Measurements from ENCODE around the gene GMNC. TPM values are rescaled to one million over a fixed set of nuclear protein-coding genes. Genes with fewer than 3 reads are reported as not detected.

Gene GMNC
- total RNA-seq, 1 donor from 2014 or later, result 0.62 TPM

DNA sequence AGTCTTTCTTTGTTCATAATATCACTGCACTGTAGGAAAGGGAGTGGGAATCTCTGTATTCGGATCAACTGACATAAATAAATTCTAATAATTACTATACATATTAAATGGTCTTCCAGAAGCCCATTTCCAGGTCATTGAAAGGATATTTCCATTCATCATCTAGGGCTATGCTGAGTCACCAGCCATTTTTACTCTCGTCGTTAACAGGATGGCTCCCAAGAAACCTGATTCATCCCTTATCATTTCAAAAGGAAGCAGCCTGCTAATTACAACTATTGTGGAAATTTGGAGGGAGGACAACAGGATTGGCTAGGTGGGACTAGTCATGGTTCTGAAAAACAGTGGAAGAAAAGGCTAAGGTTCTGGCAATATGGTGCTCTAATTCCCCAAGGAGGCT, 13.6 kb downstream of the GMNC start:
- no peak for DNase-seq

DNA sequence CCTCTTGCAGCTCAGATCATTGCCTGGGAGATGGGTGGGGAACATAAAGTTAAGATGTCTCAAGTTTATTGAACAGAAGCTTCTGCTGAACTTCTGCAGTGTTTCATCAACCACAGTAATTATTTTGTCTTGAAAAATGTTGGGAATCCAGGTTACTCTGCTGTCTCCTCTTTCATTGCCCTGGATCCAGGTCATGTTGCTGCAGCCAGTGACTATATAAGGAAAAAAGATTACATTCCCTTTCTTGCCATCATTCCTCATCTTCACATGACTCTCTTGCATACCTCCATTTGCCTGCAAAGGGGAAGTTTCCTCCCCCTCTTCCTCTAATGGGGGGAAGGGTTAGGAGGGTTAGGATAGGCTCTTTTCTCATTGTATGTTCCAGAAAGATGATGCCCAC, 15.1 kb downstream of the GMNC start:
- DNase-seq, result no peak

DNA sequence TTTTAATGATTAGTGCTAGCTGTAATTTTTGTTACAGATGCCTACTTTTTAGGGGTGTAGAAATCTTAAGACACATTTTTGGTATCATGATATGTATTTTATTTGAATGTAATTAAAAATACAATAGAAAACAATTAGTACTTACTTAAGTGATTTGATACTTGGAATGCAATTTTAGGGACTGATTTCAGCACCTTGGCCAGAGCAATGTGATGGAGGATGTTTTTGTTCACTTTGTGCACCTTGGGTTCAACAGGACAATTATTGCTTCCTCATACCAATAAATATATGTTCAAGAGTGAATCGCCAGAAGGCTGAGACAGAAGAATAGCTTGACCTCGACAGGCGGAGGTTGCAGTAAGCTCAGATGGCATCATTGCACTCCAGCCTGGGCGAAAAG, 22.3 kb downstream of the GMNC start:
- no peak for DNase-seq

DNA sequence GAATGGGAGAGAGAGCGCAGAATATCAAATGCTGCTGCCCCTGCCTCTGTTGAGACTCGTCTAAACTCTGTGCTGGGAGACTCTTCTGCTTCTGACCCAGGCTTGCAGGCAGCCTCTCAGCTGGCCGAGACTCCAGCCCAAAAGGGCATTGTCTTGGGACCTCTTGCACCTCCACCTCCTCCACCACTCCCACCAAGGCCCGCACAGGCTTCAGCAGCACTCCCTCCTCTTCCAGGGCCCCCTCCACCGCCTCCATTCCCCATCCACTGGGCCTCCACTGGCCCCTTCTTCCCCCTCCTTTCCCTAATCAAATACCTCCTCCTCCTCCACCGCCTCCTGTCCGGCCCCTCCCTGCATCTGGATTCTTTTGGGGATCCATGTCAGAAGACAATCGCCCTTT, 31.3 kb downstream of the GMNC start:
- no peak for DNase-seq

DNA sequence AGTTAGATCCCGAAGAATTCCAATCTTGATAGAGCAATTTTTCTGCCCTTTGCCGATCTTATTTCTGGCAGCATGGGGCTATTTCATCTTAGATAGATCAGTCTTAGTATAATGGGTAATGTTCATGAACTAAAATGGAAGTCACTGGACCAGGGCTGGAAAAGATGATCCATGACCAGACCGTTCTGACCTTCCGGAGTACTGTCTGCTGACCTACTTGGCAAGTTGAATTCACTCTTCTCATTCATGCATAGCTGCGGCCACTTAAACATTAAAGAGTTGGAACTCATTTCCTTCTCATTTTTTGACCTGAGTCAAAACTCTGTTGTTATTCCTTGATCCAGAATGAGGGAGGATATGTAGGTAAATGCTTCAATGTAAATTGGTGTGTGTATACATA, 32.5 kb downstream of the GMNC start:
- DNase-seq, result no peak

DNA sequence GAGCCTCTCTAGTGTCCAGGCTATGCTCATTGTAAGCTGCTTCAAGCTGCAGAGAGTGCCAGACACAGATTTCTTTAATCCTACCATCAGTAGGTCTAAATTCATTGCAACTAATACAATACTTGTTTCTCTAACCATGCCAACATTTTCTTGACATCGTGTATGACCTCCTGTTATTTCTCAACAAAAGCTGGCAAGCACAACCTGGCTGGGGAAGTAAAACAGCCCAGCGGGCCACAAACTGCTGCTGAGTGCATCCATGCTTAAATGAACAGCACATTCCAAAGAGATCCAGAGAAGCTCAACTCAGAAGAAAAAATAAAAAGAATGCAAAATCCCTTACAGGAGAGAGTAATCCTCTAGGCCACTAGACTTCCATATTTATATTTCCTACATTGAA, 36.5 kb downstream of the GMNC start:
- DNase-seq, result no peak

DNA sequence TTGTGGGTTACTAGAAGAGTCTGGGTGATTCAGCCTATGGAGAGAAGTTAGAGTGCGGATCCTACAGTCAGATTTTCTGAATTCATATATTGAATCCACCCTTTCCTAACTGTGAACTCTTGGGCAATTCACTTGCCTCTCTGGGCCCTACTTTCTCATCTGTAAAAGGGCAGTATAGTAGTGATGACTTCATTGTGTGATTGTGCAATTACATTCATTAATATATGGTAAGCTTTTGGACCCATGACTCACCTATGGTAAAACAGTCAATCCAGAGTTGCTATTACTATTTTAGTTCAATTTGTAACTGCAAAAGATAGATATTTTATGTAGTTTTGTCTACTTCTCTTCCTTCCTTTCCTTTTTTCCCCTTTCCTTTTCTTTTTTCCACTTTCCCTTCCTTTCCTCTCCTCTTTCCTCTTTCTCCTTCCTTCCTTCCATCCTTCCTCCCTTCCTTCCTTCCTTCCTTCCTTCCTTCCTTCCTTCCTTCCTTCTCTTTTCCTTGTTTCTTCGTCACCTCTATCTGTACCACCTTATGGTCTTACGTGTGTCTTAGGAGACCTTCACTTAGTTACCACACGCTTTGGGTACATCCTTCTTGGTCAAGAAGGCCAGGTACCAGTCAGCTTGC, 37.0 kb downstream of the GMNC start:
- DNase-seq, result no peak

DNA sequence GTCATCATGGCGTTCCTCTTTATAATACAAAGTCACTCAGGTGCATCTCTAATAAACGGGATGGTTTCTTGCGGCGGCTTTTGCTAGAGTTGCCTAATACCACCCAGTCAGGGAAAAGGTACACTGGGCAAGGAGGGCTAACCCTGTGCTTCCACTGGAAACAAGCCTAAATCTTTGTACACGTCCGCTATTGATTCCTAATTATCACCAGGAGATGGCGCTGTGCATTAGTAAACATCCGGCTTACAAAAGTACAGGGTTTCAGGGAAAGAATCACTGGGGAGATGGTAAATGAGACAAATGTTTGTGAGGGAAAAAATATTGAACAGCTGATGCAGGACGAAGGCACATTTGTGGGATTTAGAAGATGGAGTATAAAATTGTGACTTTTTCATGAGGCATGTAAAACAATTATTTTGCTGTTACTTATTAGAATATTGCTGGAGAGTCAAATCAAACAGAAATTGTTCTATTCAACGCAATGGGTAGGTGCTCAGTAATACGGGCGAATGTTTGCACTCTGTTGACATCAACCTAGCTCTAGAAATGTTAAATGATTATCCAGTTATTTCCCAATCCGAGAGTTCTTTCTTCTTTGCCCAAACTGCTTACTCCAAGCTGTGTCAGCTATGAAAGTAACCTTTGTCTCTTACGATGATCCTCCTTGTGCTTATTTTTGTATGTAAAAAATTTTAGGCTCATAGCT, 50.6 kb downstream of the GMNC start:
- DNase-seq, result no peak

DNA sequence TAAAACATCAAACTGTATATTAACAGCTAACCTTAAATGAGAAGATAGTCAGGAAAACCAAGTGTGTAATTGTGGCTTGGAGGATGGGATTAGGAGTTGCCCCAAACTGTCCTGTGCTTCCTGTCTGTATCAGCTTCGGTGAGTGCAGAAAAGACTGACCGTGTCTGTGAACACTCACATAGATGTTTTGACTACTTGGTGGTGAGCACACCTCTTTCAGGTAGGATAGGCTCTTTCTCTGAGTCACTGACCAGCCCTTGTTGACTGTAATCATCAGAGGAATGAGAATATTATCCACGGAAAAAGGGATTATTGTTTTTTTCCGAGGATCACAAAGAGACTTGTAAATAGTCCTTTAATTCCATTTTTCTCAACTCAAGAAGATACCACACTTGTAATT, 51.5 kb downstream of the GMNC start:
- DNase-seq, result no peak

DNA sequence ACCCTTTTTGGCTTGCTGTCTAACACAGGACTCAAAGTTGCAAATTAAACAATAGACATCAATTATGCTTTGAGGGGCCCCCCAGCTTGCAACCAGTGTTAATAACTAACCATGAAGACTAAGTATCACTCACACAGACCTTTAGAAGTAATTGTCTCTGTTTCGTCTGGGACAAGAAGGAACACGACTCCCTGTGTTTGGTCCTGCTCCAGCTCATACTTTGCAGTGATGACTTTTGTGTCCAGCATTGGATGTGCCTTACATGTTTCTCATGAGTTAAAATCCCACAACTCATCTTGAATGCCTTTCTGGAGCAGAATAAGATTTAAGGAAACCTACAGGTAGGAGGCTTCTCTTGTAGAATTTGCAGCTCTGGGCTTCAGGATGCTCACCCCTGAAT, 53.1 kb downstream of the GMNC start:
- DNase-seq, result no peak

DNA sequence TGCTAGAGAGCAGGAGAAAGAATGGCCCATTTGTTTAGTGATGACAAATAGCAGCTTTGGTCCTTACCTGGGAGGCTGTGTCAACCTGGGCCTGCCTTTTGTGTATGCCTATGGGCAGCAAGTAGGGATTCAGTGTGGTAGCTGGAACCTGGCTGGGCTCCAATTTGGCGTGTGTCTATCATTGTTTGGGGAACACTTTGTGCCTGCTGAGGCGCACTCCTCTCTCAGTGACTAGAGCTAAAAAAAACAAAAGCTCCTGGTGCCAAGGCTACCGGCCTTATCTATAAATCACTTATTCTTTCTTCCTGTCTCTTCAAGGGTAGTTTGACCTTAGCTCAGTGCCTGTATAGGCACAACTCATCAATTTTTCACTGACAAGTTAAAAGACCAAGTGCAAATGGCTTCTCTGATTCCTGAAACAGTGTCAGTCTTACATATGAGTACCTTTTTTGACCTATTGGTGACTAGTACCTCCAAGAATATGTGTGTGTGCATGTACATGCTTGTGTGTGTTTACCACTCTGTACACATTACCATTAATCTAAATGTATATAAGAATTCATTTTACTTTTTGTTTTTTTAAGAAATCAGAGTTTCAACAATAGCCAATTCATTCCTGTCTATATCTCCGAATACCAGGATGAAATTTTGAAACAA, 54.6 kb downstream of the GMNC start:
- no peak for DNase-seq

All from occipital lobe (tissue), 2 donors.